SK-N-SH (cell line): ENCODE data around the gene ROBO4. TPM values are rescaled to one million over a fixed set of nuclear protein-coding genes. Genes with fewer than 3 reads are reported as not detected.

Experiments used
- CTCF ChIA-PET: fragments of 300-600, 350-600 bp; formaldehyde crosslinking; extraction: SDS; loops from one replicate; lab custom pipeline; 2021; lab: Yijun Ruan, JAX
- POLR2A ChIA-PET: fragments of 350-600 bp; sonication (Branson Sonifier 250); formaldehyde crosslinking; extraction: SDS; loops from one replicate; lab custom pipeline; 2020; ENCODE audit warnings: antibody characterized with exemption, inconsistent platforms; lab: Yijun Ruan, JAX
- DNase-seq: peaks from one replicate; pipeline ENCODE4 v3.0.0; 2012
- H2AFZ ChIP-seq: fragments of 200-600 bp; sonication (generic); 2 replicates; pipeline ENCODE4 v1.8.1; 2016; ENCODE audit warnings: antibody characterized with exemption, mild to moderate bottlenecking, low read depth
- H3F3A ChIP-seq: fragments of 200-600 bp; sonication (generic); replicated peaks from 2 replicates; pipeline ENCODE3; 2016; ENCODE audit warnings: antibody characterized with exemption, mild to moderate bottlenecking; ENCODE audit not compliant: insufficient read depth
- H3K27ac ChIP-seq, 2 experiments: fragments of 200-500 bp in 1 of 2; fragments of 200-600 bp in 1 of 2; sonication (Bioruptor generic) in 1 of 2; sonication (generic), shearing (Covaris generic) in 1 of 2; 2 replicates each; pipeline versions ENCODE4 v1.5.1 to v1.6.1; 2014 to 2016; ENCODE audit warnings: low read depth in 2 of 2, inconsistent platforms in 1 of 2, low read length in 1 of 2, mild to moderate bottlenecking in 1 of 2, mixed read lengths in 1 of 2
- H3K27me3 ChIP-seq: fragments of 200-600 bp; sonication (generic), shearing (Covaris generic); 2 replicates; pipeline ENCODE4 v1.6.1; 2016; ENCODE audit warnings: mixed run types; ENCODE audit not compliant: insufficient read depth
- H3K36me3 ChIP-seq, 2 experiments: fragments of 200-500 bp in 1 of 2; fragments of 200-600 bp in 1 of 2; sonication (Bioruptor generic) in 1 of 2; sonication (generic) in 1 of 2; replicated peaks in 1 of 2; 2 replicates each; pipeline versions ENCODE3 to v1.5.1; 2014 to 2016; ENCODE audit warnings: low read length in 1 of 2, mild to moderate bottlenecking in 1 of 2; ENCODE audit not compliant: insufficient read depth in 2 of 2, control insufficient read depth in 1 of 2
- H3K4me1 ChIP-seq, 2 experiments: fragments of 200-500 bp in 1 of 2; fragments of 200-600 bp in 1 of 2; sonication (Bioruptor generic) in 1 of 2; sonication (generic), shearing (Covaris generic) in 1 of 2; 2 replicates each; pipeline versions ENCODE4 v1.5.1 to v1.6.1; 2014 to 2016; ENCODE audit warnings: low read depth in 1 of 2, low read length in 1 of 2, mixed run types in 1 of 2; ENCODE audit not compliant: insufficient read depth in 2 of 2, control insufficient read depth in 1 of 2
- H3K4me2 ChIP-seq: fragments of 200-600 bp; sonication (generic), shearing (Covaris generic); 2 replicates; pipeline ENCODE4 v1.6.1; 2017; ENCODE audit warnings: mixed run types
- H3K4me3 ChIP-seq, 2 experiments: fragments of 200-500 bp in 1 of 2; fragments of 200-600 bp in 1 of 2; sonication (Bioruptor generic) in 1 of 2; sonication (generic), shearing (Covaris generic) in 1 of 2; 2 replicates each; pipeline versions ENCODE4 v1.5.1 to v1.8.1; 2014 to 2016; ENCODE audit warnings: low read depth in 2 of 2, inconsistent platforms in 1 of 2, low read length in 1 of 2, mild to moderate bottlenecking in 1 of 2, mixed read lengths in 1 of 2, moderate library complexity in 1 of 2
- H3K79me2 ChIP-seq: fragments of 200-600 bp; sonication (generic); 2 replicates; pipeline ENCODE4 v1.8.1; 2017; ENCODE audit warnings: mild to moderate bottlenecking; ENCODE audit not compliant: insufficient read depth
- H3K9ac ChIP-seq: fragments of 200-600 bp; sonication (generic); 2 replicates; pipeline ENCODE4 v1.6.1; 2017; ENCODE audit warnings: mixed run types
- H3K9me2 ChIP-seq: fragments of 200-600 bp; sonication (generic); 2 replicates; pipeline ENCODE4 v1.6.1; 2017; ENCODE audit warnings: mixed run types
- H3K9me3 ChIP-seq: fragments of 200-600 bp; sonication (generic); 2 replicates; pipeline ENCODE4 v1.6.1; 2017; ENCODE audit warnings: mixed run types, mild to moderate bottlenecking, moderate library complexity
- H4K20me1 ChIP-seq: fragments of 200-600 bp; sonication (generic); 2 replicates; pipeline ENCODE4 v1.6.1; 2017; ENCODE audit warnings: mild to moderate bottlenecking, mixed run types; ENCODE audit not compliant: insufficient read depth
- EP300 ChIP-seq, 2 experiments: IDR thresholded peaks; 2 replicates each; pipeline versions ENCODE4 v1.4.0 to v1.6.1; 2012; ENCODE audit warnings: borderline replicate concordance in 1 of 2, low read depth in 1 of 2, low read length in 1 of 2
- FOSL2 ChIP-seq: IDR thresholded peaks from 2 replicates; pipeline ENCODE4 v1.4.0; 2012; ENCODE audit warnings: low read depth, mild to moderate bottlenecking, moderate library complexity, borderline replicate concordance
- FOXJ3 ChIP-seq: sonication (generic); formaldehyde crosslinking; IDR thresholded peaks from 2 replicates; pipeline ENCODE4 v1.5.1; 2020; ENCODE audit warnings: mild to moderate bottlenecking, missing genetic modification reagents
- FOXM1 ChIP-seq: IDR thresholded peaks from 2 replicates; pipeline ENCODE4 v1.4.0; 2012; ENCODE audit warnings: low read depth, mild to moderate bottlenecking
- GABPA ChIP-seq: IDR thresholded peaks from 2 replicates; pipeline ENCODE4 v1.4.0; 2012; ENCODE audit warnings: low read depth, mild to moderate bottlenecking
- GATA2 ChIP-seq: sonication (generic); formaldehyde crosslinking; IDR thresholded peaks from 2 replicates; pipeline ENCODE4 v1.5.0; 2020; ENCODE audit warnings: mild to moderate bottlenecking, missing genetic modification reagents
- PBX3 ChIP-seq: IDR thresholded peaks from 2 replicates; pipeline ENCODE4; 2012
- RAD21 ChIP-seq: IDR thresholded peaks from 2 replicates; pipeline ENCODE4 v1.6.1; 2012; ENCODE audit warnings: mild to moderate bottlenecking, low read length
- REST ChIP-seq: IDR thresholded peaks from 2 replicates; pipeline ENCODE4 v1.6.1; 2012; ENCODE audit warnings: mild to moderate bottlenecking, low read depth, low read length, moderate library complexity
- RXRA ChIP-seq: IDR thresholded peaks from 2 replicates; pipeline ENCODE4 v1.4.0; 2012; ENCODE audit warnings: low read depth, mild to moderate bottlenecking, borderline replicate concordance
- SMC3 ChIP-seq: IDR thresholded peaks from 2 replicates; pipeline ENCODE4 v1.6.1; 2012; ENCODE audit warnings: low read depth, low read length, improper control_type of control experiment
- TCF12 ChIP-seq: IDR thresholded peaks from 2 replicates; pipeline ENCODE4 v1.4.0; 2012
- YY1 ChIP-seq: IDR thresholded peaks from 2 replicates; pipeline ENCODE4 v1.4.0; 2012; ENCODE audit warnings: low read depth, mild to moderate bottlenecking
- WGBS: methylation state at CpG from one replicate; pipeline ENCODE4 v1.1.6; 2017; ENCODE audit warnings: low lambda C conversion rate; 5-methylcytosine and 5-hydroxymethylcytosine counted together
- polyA plus RNA-seq, 3 experiments: library from polyadenylated mRNA; depleted of rRNA; stranded (reverse); fragments of >200 nt; gene quantifications; 2 replicates each; pipeline ENCODE4 v1.2.3, GENCODE V29; 2012

Gene ROBO4
- polyA plus RNA-seq, 1 of the 3 experiments (the other 2 are of a cell fraction), result 0.95 TPM

- no peak for TF ChIP-seq FOXJ3
- TF ChIP-seq RAD21, result peak; percentile 32; the same call in 1 of the 2 replicates
- TF ChIP-seq SMC3, result peak; percentile 36; the same call in 1 of the 2 replicates
- no peak for TF ChIP-seq GATA2 (CRISPR knock-in tag)
- no peak; the same call in 1 of the 2 replicates for TF ChIP-seq REST
- TF ChIP-seq TCF12, result peak; percentile 37; the same call in 1 of the 2 replicates
Observed at GRCh38 chr11:124875943-124876817, 21.5 kb downstream of the ROBO4 start (continued).

- WGBS, result 97% methylated on average over 3 of the region's 3 CpGs
Observed at GRCh38 chr11:124875401-124875800, 22.3 kb downstream of the ROBO4 start.

More at GRCh38 chr11:124875401-124875800, 22.3 kb downstream of the ROBO4 start:
- Histone ChIP-seq H3K27ac (no peak overlapping the region), H3F3A (no peaks in the 10 kb centered on the region), H3K79me2 (no peaks in the 10 kb centered on the region; the same call in 1 of the 2 replicates), H3K4me2 (peak overlapping the region; percentile 96), H3K9me3 (no peaks in the 10 kb centered on the region), H3K4me3 (peak overlapping the region; percentile 73 to 80; a peak in 3 of 4 replicates), H3K4me1 (peaks cover 0 to 17% of the 10 kb centered on the region in 2 experiments; a peak in 1 of 4 replicates), H4K20me1 (no peaks in the 10 kb centered on the region)
- DNase-seq, result no peak
- ChIA-PET CTCF (interaction anchor here (1.0 to 5.0 kb wide), 19 partner anchors 9 to 251 kb away, joined by 3 to 55 read pairs (median 6); partner anchors contain the start of genes CCDC15, NRGN and ROBO3), POLR2A (interaction anchor here (1.2 to 1.4 kb wide), 2 partner anchors 76 to 207 kb away, joined by 3 to 6 read pairs; no protein-coding TSS in a partner anchor)
- TF ChIP-seq FOXM1, result no peak
- no peak for TF ChIP-seq FOSL2
- no peak for TF ChIP-seq GABPA
- no peak for TF ChIP-seq PBX3
- TF ChIP-seq GATA2 (CRISPR knock-in tag), result no peak
- no peak for TF ChIP-seq YY1
- no peak for TF ChIP-seq EP300 (IDR thresholded peaks at IDR 0.05; ENCODE audit: borderline replicate concordance in 1 of 2, low read depth in 1 of 2, low read length in 1 of 2)
- no peak for TF ChIP-seq RXRA
- TF ChIP-seq, all 33 proteins: peak for 0
- no peaks in the 10 kb centered on the region for H3K27me3 ChIP-seq
- peak overlapping the region; percentile 97; the same call in 1 of the 2 replicates for H3K9ac ChIP-seq
- no peaks in the 10 kb centered on the region for H3K36me3 ChIP-seq
- no peaks in the 10 kb centered on the region for H3K9me2 ChIP-seq
- peak overlapping the region; percentile 89 for H2AFZ ChIP-seq
